Fibroblast of skin of left quadriceps (primary cell): Measurements from ENCODE around the gene ZEB1.
"Not testable (repeated sequence)": the region's sequence is repeated elsewhere in the genome, so short reads cannot be mapped to it uniquely, and the experiment has no call there.

Source experiments
- DNase-seq, 2 experiments: peaks; one replicate each; pipeline ENCODE4 v3.0.0-alpha.2; 2013; ENCODE audit warnings: low read depth in 2 of 2

The ZEB1 gene

GRCh38 chr10:31422634-31423033 is 103.6 kb downstream of the ZEB1 start:
- no peak for DNase-seq

- no peak for DNase-seq
These were observed 105.5 kb downstream of the ZEB1 start for GRCh38 chr10:31424473-31424872.

- peak; percentile 64 to 69 for DNase-seq
These were observed 107.4 kb downstream of the ZEB1 start for GRCh38 chr10:31426401-31426800.

GRCh38 chr10:31427334-31427733 is 108.3 kb downstream of the ZEB1 start:
- not testable (repeated sequence) for DNase-seq

GRCh38 chr10:31428499-31428898 is 109.5 kb downstream of the ZEB1 start:
- DNase-seq, result not testable (repeated sequence)

- no peak for DNase-seq
These were observed 112.0 kb downstream of the ZEB1 start for GRCh38 chr10:31431021-31431420.

DNA sequence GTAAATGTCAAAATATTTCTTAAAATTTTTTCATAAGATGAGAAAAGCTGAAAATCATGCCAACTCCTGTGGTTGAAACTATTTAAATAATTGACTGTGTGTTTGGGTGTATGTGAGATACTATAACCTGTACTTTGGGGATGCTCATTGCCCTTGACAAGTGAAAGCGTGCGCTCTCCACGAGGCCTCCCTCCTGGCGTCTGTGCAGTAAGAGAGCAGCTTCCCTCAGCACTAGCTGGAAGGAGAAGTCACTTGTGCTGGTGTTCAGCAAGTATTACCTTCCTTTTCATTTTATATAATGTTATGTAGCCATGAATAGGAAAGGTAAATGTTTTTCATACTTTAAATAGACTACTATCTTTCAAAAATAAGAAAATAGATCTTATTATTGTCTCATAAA is 118.9 kb downstream of the ZEB1 start:
- no peak for DNase-seq

DNA sequence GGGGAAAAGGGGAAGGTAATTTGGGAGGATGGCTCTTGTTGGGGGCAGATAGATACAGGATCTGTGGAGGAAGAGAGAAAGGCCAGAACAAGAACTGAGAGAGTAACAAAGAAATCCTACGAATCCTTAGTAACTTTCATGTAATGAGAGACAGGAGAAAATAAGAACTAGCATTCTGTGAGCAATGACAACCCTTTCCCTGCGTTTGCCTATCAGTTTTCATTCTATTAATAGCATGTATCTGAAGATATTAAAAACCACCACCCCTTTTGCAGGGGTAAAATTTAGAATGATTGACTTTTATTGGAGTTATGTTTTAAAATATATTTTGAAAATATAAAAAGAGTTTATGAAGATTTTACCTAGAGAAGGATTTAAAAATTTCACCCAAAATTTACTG is 132.8 kb downstream of the ZEB1 start:
- DNase-seq, result no peak

DNA sequence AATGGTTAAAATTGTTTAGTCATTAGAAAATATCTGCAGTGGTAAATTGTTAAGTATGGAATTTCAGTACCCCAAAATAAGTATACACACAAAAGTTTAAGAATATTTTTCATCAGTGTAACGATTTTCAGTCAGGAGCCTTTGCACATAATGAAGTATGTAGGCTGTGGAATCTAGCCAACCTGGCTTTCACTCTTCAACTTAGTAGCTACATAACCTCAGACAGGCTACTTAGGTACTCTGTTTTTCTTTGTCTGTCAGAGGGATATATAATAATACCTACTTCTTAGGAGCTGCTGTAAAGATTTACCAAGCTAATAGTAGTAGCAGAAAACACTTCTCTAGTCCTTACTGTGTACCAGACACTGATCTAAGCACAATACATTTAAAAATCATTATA is 137.5 kb downstream of the ZEB1 start:
- DNase-seq, result no peak

DNA sequence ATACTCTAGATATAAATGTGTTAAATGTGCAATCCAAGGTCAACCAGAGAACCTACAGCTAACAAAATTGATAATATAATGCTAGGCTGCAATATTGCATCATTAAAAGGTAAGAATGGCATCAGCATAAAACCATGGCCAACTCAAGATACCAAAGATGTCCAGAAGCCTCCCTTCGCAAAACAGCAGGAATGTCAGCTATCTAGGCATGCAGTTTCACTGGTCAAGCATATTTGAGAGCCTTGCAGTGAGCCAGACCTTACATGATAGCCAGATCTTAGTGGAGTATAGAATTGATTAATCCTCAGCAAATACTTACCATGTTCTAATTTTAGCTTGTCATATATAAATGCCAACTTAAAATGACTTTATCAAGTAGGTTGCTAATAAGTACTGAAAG is 138.8 kb downstream of the ZEB1 start:
- DNase-seq, result no peak

DNA sequence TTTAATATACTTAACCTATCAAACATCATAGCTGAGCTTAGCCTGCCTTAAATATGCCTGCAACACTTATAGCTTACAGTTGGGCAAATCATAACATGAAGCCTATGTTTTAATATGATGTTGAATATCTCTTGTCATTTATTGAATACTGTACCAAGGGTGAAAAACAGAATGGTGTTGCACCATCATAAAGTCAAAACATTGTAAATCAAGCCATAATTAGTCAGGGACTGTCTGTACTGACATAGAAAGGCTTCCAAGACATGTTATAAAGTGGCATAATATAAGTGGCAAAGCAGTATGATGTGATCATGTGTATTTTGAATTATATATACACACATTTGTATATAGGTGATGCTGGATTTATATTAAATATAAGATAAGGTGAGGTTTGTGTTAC is 140.0 kb downstream of the ZEB1 start:
- DNase-seq, result no peak

GRCh38 chr10:31460242-31460641 is 141.2 kb downstream of the ZEB1 start:
- no peak for DNase-seq

DNA sequence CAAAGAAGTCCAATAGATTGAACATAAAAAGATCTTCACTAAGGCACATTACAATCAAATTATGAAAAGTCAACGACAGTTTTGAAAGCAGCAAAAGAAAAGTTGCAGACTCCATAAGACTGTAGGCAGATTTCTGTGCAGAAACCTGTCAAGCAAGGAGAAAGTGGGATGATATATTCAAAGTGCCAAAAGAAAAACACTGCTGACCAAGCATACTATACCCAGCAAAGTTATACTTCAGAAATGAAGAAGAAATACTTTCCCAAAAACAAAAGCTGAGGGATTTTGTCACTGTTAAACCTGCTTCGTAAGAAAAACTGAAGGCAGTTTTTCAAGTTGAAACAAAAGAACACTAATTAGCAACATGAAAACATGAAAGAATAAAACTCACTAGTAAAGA is 145.5 kb downstream of the ZEB1 start:
- DNase-seq, result no peak

DNA sequence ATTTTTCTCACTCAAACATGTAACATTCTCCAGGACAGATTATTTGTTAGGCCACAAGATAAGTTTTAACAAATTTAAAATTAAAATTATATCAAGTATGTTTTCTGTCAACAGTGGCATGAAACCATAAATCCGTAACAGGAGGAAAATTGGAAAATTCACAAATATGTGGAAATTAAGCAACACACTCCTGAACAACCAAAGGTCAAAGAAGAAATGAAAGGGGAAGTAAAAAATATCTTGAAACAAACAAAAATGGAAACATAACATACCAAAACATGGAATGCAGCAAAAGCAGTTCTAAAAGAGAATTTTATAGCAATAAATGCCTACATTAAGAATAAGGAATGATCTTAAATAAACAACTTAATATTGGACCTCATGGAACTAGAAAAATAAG is 147.3 kb downstream of the ZEB1 start:
- DNase-seq, result no peak

GRCh38 chr10:31467791-31468535 is 148.9 kb downstream of the ZEB1 start:
- no peak for DNase-seq

- DNase-seq, result no peak
These were observed 149.5 kb downstream of the ZEB1 start for GRCh38 chr10:31468536-31468859.

DNA sequence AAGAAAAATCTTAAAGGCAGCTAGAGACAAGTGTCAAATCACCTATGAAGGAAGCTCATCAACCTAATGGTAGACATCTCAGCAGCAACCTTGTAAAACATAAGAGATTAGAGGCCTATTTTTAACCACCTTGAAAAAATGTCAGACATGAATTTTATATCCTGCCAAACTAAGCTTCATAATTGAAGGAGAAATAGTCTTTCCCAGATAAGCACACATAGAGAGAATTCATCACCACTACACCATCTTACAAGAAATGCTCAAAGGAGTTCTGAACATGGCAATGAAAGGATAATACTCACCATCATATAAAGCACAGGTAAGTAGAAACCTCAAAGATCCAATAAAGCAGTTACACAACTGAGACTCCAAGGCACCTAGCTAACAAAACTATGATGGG is 156.5 kb downstream of the ZEB1 start:
- no peak for DNase-seq

DNA sequence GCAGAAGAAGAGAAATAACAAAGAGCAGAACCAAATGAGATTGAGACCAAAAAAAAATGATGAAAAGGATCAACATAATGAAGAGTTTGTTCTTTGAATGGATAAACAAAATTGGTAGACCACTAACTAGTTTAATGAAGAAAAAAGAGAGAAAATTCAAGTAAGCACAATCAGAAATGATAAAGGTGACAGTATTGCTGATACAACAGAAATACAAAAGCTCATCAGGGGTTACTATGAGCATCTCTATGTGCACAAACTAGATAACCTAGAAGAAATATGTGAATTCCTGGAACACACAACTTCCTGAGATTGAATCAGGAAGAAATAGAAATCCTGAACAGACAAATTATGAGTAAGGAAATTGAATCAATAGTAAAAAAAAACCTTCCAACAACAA is 157.1 kb downstream of the ZEB1 start:
- no peak for DNase-seq

- DNase-seq, result no peak
These were observed 158.6 kb downstream of the ZEB1 start for GRCh38 chr10:31477584-31477983.

GRCh38 chr10:31479752-31480151 is 160.7 kb downstream of the ZEB1 start:
- no peak for DNase-seq

DNA sequence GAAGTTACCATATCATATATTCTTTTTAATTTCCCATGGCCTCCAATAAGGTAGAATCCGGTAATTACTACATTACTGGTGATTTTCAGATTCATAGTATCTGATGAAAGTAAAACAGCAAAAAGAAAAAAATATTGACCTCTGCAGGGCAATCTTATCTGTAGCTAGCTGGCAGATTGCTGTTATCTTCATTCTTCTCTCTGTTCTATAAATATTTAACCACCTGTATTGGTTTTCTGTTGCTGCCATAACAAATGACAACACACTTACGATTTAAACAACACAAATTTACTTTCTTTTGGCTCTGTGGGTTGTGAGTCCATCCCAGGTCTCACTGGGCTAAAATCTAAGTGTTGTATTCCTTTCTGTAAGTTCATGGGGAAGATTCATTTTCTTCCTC is 164.5 kb downstream of the ZEB1 start:
- DNase-seq, result no peak

- peak; percentile 34 for DNase-seq
These were observed 165.6 kb downstream of the ZEB1 start for GRCh38 chr10:31484431-31485135.

DNA sequence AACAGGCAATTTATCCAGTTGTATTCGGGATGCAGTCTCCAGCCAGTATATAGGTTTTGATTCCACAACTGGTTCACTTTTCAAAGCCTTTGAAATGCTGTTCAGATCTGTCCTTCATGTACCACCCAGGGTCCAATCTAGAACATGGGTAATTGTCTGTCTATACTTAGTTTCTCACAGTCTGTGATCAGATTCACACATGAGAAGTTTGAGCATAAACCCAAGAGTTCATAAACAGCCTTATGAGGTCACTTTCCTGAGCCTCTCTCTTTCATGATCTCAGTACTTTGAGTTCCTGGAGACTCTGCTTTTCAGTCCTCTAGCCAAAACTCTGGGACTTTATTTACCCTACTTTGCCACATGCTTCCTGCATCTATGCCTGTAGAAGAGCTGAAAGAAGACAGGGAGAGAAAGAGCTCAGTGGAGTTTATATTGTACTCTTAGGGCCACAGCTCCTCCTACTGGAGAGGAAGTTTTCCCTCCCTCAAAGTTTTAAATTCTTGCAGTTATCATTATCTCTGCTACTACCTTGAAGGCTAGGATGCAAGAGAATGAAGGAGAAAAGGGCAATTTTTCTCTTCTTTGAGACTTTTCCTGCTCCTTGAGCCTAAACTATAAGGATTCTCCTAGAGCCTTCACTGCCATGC is 172.0 kb downstream of the ZEB1 start:
- DNase-seq, result peak; percentile 24 to 25
